SHP77 treated with DMSO at 0.1 percent for 48 hours (cell line): ENCODE results near the gene TREH.
"Not testable (repeated sequence)": the region's sequence is repeated elsewhere in the genome, so short reads cannot be mapped to it uniquely, and the experiment has no call there.

ENCODE experiments used
- DNase-seq: peaks from one replicate; lab custom pipeline; 2025; lab: John Stamatoyannopoulos, UW

Gene TREH, protein sequence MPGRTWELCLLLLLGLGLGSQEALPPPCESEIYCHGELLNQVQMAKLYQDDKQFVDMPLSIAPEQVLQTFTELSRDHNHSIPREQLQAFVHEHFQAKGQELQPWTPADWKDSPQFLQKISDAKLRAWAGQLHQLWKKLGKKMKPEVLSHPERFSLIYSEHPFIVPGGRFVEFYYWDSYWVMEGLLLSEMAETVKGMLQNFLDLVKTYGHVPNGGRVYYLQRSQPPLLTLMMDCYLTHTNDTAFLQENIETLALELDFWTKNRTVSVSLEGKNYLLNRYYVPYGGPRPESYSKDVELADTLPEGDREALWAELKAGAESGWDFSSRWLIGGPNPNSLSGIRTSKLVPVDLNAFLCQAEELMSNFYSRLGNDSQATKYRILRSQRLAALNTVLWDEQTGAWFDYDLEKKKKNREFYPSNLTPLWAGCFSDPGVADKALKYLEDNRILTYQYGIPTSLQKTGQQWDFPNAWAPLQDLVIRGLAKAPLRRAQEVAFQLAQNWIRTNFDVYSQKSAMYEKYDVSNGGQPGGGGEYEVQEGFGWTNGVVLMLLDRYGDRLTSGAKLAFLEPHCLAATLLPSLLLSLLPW

DNA sequence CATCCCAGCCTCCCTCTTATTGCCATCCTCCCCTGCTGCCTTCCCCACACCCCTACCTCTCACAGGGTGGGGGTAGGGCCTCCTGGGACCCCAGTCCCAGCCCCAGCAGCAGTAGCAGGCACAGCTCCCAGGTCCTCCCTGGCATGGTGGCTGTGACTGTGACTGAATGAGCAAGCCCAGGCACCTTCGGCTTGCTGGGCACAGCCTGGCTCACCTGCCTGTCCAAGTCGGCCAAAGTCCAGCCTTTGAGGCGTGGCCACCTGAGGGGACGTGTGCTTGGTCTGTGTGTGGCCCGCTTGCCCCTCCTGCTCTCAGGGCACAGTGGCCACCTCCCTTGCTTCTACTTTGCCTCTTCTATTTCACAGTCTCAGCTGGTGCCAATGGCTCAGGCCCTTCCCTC is at the start of gene TREH:
TREH (minus strand) TSS at position 168 of the 400 bp plus-strand sequence; CDS start at position 145, 23 bp downstream.
- DNase-seq: no peak

DNA sequence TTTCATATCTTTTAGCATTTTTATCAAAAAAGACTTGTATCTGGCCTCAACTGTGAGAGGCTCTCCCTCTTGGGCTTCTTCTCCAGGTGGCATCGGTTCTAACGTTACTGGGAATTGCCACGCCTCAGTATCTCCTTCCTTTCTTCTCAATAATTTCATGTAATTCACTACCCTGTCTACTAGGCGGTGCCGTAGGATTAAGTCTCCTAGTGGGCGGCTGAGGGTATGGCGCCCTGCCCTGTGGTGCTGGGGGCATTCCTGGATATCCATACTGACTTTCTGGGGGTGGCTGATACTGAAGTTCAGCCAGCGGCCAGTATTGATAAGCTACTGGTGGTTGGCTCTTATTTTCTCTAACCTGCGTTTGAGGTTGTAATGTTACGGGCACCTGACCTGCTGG is 48.7 kb upstream of the TREH start:
- not testable (repeated sequence) for DNase-seq

DNA sequence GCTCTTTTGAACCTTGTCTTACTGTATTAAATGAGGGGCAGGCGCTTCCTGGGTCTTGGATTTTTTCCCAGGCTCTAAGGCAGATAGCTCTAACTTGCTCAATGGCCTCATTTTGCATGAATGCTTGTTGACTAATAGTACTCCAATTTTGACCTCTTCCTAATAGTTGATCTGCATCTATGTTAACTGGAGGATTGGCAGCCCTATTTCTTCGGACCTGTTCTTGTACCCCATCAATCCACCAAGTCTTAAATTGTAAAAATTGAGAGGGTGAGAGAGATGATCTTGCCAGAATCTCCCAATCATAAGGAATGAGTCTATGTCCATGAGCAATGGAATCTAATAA is 48.2 kb upstream of the TREH start:
- not testable (repeated sequence) for DNase-seq

DNA sequence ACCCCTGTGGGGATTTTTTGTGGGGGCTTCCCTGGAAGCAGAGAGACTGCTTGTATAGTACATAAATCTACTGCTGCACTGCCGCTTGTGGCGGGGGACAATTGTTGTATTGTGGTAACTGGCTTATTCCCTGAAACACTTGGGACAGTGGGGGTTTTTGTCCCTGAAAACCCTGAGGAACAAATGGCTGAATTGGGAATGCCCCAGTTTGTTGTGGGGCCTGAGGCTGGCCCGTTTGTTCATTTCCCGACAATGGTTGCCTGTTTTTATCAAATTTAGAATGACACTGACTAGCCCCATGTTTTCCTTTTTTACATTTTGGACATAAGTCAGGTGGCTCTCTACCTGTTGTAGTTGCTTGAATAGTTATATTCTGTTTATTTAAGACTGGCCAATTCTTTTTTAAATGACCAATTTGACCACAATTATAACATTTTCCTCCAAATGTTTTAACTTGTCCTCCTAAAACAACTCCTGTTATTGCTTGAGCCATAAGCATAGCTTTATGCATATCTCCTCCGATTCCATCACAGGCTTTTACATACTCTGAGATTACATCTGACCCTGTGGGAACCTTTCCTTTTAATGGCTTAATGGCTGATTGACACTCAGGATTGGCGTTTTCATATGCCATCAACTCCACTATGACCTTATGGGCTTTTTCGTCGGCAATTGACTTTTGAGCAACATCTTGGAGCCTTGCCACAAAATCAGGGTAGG is 47.7 kb upstream of the TREH start:
- not testable (repeated sequence) for DNase-seq

DNA sequence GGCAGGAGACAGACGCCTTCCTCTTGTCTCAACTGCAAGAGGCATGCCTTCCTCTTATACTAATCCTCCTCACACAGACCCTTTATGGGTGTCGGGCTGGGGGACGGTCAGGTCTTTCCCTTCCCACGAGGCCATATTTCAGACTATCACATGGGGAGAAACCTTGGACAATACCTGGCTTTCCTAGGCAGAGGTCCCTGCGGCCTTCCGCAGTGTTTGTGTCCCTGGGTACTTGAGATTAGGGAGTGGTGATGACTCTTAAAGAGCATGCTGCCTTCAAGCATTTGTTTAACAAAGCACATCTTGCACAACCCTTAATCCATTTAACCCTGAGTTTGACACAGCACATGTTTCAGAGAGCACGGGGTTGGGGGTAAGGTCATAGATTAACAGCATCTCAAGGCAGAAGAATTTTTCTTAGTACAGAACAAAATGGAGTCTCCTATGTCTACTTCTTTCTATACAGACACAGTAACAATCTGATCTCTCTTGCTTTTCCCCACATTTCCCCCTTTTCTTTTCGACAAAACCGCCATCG is 42.1 kb upstream of the TREH start:
- not testable (repeated sequence) for DNase-seq

DNA sequence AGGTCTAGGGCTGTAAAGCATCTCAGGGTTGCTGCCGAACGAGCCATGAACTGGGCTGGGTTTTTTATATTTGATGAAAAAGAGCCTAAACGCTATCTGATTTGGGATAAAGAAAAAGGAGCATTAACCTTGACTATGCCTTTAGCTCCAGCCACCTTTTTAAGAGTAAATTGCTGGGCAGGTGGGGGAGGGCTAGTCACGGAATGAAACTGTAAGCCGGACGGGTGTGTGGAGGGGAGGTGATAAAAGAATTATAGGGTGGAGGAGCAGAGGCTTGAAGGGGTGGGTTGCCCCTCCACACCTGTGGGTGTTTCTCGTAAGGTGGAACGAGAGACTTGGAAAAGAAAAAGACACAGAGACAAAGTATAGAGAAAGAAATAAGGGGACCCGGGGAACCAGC is 41.3 kb upstream of the TREH start:
- DNase-seq: not testable (repeated sequence)

DNA sequence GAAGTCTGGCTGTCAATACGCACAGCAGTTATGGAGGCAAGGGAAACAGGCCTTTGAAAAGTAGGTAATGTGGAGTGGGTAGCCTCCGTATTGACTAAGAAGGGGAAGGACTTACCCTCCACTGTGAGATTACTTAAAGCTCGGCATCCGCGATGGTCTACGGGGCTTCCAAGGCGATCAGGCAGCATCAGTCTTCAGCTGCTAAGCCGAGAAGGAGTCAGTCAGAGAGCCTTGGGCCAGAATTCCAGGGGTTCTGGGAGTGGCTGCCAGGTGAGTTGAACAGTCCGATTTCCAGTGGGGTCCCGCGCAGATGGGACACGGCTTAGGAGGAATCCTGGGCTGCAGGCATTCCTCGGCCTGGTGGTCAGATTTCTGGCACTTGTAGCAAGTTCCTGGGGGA is 40.6 kb upstream of the TREH start:
- not testable (repeated sequence) for DNase-seq

DNA sequence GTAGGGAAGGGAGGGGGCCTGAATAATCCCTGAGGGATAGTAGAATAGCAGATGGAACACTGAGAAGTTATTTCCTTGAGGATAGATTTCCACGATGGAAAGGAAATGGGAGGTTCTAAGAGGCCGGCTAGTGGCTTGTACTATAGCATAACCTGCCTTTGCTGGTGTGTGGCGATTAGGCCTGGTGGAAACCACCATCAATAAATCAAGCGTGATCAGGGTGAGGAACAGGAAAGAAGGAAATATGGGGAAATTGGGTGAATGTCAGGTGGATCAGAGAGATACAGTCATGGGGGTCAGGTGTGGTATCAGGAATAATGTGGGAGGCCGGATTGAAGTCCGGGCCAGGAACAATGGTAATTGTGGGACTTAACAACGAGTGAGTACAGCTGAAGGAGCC is 39.1 kb upstream of the TREH start:
- DNase-seq: not testable (repeated sequence)

DNA sequence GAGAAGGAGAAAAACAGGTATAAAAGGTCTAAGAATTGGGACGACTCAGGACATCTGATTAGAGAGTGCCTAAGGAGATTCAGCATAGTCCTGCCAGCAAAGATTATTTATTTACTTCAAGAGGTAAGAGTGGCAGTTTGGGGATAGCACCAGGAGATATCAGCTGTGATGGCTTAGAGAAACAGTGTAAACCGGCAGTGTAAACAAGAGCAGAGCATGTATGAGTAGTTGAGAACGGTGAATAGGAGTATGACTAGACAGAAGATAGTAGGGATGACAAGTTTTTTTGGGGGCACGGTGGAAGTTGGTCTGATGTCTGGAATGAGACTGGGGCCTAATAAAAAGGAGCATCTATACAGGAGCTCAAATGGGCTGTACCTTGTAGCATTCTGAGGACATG is 38.3 kb upstream of the TREH start:
- DNase-seq: not testable (repeated sequence)

DNA sequence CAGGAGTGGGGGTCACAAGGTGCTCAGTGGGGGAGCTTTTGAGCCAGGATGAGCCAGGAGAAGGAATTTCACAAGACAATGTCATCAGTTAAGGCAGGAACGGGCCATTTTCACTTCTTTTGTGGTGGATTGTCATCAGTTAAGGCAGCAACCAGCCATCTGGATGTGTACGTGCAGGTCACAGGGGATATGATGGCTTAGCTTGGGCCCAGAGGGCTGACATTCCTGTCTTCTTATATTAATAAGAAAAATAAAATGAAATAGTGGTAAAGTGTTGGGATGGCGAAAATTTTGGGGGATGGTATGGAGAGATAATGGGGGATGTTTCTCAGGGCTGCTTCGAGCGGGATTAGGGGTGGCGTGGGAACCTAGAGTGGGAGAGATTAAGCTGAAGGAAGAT is 37.8 kb upstream of the TREH start:
- DNase-seq: not testable (repeated sequence)

DNA sequence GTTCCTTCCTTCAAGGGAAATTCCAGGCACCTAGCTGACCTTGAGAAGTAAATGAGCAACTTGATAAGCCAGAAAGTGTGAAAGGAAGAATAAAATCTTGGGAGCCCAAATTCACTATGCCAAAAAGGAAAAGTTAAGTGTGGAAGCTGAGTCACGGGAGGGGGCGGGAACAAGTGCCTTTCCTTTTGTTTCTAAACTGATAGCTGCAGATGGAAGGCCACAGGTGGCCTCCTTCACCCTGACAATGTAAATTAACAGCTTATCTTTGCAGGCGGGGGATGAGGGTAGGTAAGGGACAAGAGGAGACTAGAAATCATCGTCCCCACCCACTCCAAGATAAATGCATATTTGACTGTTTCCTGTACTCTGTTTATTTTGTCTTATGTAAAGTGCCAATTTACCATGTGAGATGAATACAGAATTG is 36.4 kb upstream of the TREH start:
- no peak for DNase-seq

DNA sequence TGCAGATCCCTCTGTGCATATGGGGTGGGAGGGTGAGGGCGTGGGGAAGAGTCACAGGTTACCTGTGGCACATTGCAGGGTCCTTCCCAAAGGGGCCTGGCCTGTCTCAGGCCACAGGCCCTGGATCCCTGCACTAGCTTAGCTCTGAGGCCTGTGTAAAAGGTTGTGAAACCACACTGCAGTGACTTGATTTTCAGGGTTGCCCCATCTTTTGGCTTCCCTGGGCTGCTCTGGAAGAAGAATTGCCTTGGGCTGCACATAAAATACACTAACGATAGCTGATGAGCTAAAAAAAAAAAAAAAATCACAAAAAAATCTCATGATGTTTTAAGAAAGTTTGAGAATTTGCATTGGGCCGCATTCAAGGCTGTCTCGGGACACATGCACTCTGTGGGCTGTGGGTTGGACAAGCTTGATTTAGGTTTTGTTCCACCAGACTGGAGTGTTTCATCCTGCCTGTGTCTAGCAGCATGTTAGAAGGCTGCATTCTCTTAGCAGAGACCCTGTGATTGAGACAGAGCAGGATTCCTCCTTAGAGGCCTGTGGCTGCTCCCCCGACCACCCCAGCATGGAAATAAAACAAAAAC is 35.9 kb upstream of the TREH start:
- DNase-seq: no peak

DNA sequence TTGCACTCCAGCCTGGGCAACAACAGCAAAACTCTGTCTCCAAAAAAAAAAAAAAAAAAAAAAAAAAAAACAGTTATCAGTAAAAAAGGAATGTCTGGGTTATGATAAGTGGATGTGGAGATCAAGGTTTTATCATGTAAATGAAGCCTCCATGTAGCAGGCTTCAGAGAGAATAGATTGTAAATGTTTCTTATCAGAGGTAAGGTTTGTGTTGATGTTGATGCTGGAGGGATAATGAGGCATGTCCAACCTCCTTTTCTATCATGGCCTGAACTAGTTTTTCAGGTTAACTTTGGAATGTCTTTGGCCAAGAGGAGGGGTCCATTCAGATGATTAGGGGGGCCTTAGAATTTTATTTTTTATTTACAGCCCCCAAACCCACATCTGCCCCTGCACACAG is 35.4 kb upstream of the TREH start:
- DNase-seq: no peak

DNA sequence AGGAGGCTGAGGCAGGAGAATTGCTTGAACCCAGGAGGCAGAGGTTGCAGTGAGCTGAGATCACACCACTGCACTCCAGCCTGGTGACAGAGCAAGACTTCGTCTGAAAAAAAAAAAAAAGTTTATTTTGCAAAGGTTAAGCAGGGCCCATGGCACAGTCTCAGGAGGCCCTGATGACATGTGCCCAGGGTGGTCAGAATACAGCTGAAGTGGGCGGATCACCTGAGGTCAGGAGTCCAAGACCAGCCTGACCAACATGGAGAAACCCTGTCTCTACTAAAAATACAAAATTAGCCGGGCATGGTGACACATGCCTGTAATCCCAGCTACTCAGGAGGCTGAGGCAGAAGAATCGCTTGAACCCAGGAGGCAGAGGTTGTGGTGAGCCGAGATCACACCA is 35.0 kb upstream of the TREH start:
- not testable (repeated sequence) for DNase-seq

DNA sequence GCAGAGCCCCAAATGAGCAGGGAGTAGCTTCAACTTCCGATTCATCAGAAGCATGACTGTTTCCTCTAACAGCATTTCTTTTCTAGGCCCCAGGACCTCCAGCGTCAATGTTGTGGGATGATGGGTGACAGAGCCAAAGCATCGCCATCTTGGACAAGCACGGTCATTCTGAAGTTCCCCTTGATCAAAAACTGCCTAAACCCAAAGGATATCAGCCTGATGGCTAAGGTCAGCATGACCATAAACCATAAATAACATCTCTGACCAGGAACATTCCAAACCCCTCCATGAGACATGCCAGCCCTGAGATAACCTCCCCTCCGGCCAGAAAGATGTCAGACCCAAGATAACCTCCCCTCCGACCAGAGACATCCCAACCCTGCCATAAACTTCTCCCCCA is 28.8 kb upstream of the TREH start:
- DNase-seq: no peak

DNA sequence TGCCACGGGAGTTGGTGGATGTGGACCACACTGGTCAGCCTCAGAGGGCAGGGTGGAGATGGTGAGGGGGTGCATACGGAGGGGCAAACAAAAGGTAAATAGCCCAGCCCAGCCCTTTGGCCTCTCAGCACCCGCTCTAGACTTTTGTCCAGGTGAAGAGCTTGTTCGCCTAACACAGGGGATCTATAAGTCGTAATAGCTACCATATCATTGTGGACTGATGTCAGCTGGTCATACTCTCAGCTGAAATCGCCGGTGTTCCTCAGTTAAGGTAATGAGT is 27.0 kb upstream of the TREH start:
- no peak for DNase-seq

DNA sequence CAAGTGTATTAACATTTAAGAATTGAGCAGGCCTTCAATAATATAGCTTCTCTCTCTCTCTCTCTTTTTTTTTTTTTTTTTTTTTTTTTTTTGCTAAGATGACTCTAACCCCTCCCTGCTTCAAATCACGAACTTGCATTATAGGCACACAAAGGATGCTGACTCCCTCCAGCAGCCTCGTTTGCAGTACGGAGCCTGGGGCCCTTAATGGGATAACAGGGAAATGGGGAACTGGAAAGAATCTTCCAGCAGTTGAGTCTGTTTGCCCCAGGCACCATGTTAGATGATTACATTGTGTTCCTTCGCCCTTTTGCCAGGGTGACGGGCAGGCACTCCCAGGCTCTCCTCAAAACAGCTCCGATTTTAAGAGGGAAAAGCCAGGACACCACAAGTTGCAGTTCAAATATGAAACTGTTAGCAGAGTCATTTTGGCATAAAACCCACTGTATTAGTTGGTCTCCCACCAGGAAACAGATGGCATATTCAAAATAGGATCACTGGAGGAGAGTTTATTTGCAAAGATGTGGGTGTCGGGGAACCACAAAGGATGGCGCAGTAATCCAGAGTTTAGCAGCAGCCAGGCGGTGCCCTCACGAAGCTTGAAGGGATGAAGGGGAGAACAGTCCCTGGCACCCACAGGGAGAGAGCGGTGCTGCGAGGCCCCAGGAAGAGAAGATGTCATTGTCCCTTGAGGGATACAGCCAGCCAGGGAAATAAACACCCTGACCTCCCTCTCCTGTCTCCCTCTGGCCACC is 26.5 kb upstream of the TREH start:
- no peak for DNase-seq

DNA sequence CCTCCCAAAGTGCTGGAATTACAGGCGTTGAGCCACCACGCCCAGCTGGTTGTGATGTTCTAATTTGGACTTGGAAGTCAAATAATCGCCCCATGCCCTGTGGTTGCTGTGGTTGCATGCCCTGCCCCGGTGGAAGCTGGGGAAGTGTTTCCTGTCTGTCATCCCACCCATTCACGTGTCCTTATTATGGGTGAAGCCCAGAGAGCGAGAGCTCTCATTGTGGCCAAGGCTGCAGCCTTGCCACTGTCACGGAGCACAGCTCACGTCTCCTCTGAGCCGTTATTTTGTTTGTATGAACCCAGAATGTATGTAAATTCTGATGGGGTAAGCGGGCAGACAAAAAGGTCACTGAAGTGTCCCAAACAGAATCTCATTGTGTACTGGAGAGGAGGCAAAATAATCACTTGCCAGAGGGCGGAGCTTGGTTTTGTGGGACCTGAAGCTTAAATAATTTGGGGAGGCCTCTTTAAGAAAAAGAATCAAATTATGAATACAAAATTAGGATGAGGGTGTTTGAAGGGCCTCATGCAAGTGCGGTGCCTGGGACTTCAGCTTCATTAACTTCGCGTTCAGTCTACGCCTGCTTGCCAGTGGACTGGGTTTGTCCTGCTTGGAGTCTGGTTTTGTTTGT is 25.8 kb upstream of the TREH start:
- no peak for DNase-seq

DNA sequence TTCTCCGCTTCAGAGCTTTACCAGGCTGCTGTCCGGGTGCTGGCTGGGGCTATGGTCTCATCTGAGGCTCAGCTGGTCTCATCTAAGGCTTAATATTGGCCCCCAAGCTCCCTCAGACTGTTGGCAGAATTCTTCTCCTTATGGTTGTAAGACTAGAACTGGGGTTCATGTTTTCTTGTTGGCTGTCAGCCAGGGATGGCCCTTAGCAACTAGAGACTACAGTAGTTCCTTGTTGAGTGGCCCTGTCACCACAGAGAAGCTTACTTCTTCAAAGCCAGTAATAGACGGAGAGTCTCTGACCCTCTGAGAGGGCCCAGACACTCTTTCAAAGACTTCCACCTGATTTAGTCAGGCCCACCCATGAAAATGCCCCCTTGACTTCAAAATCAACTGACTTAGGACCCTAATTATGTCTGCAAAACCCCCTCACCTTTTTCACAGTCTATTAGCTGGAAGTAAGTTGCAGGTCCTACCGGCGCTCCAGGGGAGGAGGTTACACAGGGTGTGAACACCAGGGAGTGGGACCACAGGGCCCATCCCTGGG is 24.2 kb upstream of the TREH start:
- no peak for DNase-seq

DNA sequence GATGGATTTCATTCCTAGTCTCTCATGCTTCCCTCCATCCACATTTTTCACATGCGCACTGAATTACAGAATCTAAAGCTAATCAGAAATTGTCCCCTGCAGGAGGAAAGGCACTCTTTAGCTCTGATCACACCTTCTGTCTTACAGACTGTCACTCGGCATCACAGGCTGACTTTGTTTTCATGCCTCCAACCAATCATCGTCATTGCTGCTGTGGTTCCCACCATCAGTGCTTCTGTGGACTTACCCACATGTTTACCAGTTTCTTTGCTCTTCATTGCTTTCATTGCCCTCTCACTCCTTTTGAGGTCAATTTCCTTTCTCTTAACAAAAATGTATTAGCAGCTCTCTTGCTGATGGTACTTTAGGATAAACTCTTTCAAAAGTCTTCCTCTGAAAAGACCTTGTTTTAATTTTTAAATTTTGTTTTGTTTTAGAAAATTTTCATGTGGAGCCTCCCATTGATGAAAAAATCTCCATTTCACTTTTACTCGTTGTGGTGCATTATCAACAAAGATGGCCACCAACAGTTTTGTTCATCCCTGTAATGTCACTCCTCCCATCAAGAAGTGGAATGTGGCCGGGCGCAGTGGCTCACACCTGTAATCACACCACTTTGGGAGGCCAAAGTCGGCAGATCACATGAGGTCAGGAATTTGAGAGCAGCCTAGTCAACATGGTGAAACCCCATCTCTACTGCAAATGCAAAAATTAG is 20.2 kb upstream of the TREH start:
- no peak for DNase-seq

DNA sequence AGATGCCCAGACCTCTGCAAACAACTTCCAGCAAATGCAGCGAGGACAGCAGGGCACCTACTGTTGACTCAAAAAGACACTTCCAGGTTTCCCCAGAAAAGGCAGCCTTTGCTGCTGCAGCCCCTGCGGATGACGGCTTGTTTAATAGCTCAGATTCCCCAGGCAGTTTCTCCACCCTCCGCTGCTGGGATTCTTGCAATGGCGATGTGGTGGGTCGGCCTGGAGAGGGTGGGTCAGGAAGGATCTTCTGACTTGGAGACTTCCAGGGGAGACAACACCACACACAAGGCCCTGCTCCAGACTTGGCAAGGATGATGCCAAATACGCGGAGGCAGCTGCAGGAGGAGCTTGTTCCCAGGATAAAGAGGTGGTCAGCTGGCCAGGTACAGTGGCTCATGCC is 17.9 kb upstream of the TREH start:
- no peak for DNase-seq
